Putamen (tissue), 1 donor: ENCODE measurements around the gene MNT.
A peak's percentile ranks its signal among the peaks of the same experiment; 100 is the strongest.

ENCODE experiments used
- DNase-seq: peaks from one replicate; pipeline ENCODE4 v3.0.0-alpha.2; 2016; ENCODE audit warnings: low spot score

The MNT gene

GRCh38 chr17:2396192-2396567 lies 4.7 kb downstream of the MNT start:
- no peak for DNase-seq

DNA sequence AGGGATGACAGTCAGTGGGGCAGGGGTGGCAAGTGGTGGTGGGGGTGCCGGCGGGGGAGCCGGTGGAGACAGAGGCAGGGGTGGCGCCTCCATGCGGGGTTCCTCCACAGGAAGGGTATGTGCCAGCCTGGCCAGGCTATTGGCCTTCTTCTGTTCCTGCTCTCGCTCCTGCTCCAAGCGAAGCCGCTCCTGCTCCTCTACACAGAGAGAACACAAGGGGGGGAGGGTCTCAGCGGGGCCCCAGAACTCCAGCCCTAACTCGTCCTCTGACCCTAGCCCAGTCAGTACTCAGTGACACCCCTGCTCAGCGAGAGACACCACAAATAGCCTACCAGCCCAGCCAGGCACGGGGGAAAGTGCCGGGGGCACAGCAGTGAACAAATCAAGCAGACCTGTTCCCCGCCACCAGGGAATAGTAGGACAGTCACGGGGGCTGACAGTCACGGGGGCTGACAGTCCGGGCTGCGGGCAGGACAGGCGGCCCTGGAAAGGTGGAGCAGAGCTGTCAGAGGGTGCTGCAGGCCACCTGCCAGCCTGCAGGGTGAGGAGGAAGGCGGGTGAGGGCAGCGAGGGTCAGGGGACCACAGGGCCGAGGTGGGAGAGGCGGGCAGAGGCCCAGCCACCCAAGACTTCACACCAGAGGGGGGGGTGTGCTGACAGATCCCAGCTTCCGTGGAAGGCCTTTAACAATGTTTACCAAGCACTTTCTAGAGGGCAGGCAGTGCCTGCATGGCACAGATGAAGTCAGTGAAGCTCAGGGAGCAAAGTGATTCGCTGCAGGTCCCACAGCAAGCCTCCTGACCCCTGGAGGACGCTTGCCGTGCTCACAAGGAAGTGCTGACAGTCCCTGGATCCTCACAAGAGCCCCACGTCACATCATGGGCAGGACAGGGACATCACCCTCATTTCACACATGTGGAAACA lies 5.3 kb downstream of the MNT start:
- DNase-seq = no peak

GRCh38 chr17:2394775-2395201 lies 6.1 kb downstream of the MNT start:
- no peak for DNase-seq

- DNase-seq = no peak
Observed at GRCh38 chr17:2393954-2394749, 6.7 kb downstream of the MNT start.

DNA sequence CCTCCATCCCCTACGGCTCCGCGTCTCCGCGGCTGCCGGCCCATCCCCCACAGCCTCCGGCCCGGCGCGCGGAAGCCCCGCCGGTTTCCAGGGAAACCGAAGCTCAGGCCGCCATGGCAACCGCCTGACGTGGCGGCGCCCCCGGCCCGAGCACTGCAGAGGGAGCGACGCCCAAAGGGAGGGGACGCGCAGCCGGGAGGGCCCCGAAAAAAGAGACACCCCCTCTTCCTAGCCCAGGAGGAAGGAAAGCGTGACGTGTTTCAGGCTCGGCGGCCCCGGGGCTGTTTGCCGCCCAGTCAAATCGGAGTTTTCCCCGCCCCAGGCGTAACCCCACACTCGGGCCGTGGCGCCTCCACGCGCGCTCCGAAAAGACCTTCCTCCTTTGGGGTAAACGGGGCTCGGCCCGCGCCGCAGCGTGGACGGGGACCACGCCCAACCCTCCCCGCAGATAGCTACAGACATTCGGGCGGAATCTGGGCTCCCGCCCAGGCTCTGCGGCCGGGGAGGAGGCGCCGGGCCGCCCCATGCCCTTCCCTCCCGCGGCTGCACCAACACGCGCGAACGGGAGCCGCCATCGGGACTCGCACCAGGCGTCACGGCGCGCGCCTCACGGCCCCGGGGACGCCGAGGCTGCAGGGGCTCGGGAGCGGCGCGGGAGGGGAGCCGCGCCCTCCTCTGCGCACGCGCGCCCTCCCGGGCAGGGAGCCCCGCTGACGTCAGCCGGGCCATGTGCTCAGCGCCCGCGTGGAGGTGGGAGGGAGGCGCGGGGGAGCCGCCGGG lies 7.5 kb downstream of the MNT start:
- DNase-seq = peak; percentile 90

- peak; percentile 97 for DNase-seq
Observed at GRCh38 chr17:2392252-2393173, 8.3 kb downstream of the MNT start.

DNA sequence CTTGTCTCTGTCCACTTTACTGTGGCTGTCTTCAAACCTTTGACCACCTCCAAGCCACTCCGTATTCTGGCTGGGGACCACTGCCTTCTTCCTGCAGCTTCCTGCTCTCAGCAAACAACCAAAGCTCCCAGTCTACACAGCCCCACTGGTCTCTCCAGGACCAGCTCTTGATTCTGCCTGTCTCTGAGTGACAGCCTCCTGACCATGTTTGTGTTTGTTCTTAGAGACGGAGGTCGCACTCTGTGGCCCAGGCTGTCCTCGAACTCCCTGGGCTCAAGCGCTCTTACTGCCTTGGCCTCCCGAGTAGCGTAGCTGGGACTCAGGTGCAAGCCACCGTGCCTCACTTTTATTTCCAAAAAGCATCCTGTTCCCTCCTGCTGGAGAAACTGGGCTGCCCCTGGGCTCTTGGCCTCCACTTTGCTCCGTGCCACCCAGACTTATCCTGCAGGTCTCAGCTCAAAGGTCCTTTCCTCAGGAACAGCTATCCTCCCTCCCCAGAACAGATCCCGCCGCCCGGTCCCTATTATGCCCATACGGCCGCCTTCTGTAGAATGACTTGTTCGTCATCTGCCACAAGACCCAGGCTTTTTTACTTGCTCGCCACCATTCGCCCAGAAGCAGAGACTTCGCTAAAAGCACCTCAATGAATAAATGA lies 9.1 kb downstream of the MNT start:
- no peak for DNase-seq

DNA sequence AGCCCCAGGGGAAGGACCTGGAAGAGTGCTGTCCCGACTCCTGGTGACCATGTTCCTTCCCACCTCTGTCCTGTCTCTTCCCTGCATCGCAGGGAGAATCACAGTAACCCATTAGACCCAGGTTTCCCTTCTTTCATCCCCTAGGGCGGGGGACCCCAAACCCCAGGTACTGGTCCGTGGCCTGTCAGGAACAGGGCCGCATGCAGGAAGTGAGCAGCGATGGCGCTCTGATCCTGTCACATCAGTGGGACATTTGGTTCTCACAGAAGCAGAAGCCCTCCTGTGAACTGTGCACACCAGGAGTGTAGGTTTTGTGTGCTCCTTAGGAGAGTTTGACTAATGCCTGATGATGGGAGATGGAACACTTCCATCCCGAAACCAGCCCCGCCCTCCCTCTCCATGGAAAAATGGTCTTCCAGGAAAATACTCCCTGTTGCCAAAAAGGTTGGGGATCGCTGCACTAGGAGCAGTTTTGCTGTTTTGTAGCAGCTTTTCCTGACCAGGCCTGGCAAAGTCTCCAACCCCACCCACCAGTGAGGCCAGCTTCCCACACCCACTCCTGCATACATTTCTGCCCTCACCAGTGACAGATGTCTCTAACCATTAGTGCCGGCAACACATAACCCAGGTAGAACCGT lies 10.5 kb downstream of the MNT start:
- DNase-seq = no peak

DNA sequence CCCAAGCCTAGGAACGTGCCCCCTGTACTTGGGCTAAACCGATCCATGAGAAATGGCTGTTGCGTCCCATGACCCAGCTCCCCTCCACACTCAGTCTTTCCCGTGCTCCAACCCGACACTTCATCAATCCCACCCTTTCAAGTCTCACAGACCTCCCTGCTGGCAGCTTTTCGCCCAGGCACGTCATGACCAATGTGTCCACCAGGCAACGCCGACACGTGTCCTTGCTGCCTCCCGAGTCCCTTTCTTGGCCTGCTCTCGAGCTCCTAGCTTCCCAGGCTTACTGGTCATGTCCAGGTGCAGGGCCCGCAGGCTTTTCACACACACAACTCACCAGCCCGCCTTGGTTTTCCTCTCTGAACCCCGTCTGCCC lies 12.2 kb downstream of the MNT start:
- DNase-seq = no peak

DNA sequence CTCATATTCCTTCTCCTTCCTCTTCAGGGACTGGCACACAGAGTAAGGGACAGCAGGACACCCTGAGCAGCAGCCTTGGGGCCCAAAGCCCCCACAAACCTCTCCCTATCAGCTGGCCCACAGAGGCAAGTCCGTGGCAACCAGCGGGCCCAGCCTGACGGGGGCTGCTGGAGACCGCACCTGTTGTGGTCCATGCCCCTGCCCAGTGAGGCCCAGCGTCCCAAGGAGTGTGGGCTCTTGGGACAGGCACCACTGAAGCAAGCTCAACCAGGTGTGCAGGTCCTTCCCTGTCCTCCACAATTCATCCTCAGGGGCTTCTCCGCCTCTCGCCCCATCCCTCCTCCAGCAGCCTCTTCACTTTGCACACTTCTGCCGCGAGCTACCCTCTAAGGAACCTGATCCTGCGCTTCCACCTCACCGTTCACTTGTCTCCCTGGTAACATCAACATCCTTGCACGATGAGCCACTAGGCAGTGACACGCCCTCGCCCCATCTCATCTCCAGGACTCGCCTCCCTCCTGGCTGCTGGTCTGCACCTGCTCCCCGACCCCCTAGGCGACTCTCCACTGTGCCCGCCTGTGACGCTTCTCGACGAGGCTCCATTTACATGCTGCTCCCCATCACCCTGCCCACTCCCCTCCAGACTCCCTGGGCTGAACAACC lies 12.7 kb downstream of the MNT start:
- DNase-seq = no peak

- no peak for DNase-seq
Observed at GRCh38 chr17:2387086-2388019, 13.5 kb downstream of the MNT start.

DNA sequence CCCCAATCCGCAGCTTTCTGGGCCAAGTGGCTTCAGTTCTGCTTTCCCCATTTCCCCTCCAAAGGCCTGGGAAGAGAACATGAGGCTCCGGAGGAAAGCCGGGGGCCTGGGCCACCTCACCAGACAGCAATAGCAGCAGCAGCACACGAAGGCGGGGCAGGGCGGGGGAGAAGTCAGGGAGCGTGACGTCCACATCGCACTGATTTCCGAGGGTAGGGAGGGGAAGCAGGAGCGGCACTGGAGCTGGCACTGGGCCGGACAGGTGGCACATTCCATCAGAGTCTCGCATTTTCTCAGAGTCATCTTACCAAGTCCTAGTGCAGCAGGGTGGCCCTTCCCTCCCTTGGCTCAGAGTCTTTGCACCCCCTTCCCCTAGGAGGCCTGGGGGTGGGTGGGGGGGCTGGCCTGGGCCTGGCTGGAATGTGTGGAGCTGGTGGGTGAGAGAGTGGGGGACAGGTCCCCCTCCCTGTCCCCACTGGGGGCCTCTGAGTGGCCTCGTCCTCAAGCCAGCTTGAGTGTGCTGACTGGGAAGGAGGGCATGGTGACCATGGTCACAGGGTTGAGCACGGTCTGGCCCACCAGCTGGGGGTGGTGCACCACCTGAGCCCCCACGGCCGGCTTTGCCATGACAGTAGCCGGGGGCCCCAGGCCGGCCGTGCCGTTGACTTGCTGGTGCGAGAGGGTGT lies 14.3 kb downstream of the MNT start:
- DNase-seq = no peak

DNA sequence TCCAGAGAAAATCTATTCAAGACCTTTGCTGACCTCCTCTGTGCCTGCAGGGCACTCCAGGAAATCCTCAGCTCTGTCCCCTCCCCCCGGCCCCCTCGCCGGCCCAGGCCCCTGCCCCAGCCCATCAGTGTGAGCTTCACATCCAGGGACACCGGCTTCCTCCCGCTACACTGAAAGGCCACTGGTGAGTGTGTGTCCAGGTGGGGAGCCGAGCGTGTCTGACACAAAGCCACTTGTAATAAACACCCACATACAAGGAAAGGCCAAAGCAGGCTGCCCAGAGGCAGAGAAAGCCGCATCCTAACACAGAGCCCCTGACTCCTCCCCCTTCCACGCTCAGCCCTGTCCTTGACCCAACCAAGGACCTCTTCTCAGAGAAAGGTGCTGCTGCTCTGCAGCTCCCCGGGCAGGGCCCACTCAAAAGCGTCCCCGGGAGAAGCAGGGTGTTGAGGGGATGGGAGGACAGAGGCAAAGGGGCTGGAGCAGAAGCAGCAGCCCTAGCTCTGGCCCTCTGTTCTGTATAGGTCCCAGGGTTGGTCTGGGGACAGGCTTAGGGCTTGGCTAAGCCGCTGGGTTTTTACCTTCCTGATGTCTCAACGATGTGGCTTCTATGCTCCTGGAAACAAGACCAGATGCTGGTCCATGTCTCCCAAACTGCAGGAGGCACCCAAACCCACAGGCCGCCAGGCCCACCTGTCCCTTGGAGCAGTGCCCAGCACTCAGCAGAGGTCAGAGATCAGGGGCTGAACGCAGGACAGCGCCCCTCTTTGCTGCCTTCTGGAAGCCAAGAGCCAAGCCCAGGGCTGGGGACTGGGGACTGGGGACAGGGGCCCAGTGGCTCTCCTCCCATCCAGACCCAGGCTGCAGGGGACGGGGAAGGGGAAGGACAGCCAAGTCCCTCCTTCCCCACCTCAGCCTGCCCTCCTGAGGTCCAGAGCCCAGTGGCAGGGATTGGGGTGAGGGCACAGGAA lies 15.3 kb downstream of the MNT start:
- DNase-seq = no peak

GRCh38 chr17:2384439-2385127 lies 16.3 kb downstream of the MNT start:
- no peak for DNase-seq

DNA sequence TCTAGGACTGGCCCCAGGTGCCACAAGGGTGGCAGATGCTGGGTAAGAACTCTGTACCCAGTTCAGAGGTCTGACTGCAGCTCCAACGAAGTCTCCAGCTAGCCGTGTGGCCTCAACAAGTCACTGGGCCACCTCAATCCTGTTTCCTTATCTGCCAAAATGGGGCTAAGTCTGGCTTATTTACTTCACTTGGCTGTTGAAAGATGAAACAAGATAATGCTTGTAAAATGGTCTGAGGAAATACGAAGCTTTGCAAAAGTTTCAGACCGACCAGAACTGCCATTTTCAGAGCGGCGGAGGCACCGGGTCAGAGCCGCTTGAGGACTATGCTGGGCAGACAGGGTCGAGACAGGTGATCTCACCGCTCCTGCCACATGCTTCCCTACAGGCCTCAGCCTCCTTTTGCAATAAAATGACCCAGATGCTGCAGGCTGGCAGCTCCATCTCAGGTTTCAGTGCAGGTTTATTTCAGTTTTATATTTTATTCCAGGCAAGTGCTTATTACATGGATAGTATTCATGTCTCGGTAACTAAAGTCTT lies 17.2 kb downstream of the MNT start:
- DNase-seq = no peak
